ENCODE measurements around the gene PITPNB.

The PITPNB gene

DNA sequence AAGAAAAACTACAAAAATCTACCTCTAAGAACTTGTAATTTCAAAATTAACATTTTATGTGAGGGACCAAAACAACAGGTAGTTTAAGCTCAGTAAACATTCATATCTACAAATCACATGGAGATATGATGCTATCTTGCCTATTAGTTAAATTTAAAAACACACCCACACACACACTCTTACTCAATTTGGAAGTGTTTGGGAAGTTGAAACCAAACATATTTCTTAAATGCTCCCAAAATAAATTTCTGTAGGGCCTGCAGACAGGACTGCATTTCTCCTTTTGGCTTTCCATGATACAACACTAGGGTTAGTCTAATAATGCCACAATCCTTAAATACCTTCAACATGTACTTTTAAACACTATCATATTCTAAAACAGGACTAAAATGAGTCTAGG is 7.0 kb downstream of the PITPNB start:
- DNase-seq (ENCODE audit: low spot score) = no peak
- in situ Hi-C loops (cut with MboI; ENCODE audit: low pct_unique_long_range_greater_than_20kb, low sequenced_read_pairs, unreplicated experiment) = no loop called here
- TF ChIP-seq, protein P1, sequence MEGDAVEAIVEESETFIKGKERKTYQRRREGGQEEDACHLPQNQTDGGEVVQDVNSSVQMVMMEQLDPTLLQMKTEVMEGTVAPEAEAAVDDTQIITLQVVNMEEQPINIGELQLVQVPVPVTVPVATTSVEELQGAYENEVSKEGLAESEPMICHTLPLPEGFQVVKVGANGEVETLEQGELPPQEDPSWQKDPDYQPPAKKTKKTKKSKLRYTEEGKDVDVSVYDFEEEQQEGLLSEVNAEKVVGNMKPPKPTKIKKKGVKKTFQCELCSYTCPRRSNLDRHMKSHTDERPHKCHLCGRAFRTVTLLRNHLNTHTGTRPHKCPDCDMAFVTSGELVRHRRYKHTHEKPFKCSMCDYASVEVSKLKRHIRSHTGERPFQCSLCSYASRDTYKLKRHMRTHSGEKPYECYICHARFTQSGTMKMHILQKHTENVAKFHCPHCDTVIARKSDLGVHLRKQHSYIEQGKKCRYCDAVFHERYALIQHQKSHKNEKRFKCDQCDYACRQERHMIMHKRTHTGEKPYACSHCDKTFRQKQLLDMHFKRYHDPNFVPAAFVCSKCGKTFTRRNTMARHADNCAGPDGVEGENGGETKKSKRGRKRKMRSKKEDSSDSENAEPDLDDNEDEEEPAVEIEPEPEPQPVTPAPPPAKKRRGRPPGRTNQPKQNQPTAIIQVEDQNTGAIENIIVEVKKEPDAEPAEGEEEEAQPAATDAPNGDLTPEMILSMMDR (IDR thresholded peaks at IDR 0.05; ENCODE audit: extremely low read depth, insufficient read depth, missing control alignments) = no peak

DNA sequence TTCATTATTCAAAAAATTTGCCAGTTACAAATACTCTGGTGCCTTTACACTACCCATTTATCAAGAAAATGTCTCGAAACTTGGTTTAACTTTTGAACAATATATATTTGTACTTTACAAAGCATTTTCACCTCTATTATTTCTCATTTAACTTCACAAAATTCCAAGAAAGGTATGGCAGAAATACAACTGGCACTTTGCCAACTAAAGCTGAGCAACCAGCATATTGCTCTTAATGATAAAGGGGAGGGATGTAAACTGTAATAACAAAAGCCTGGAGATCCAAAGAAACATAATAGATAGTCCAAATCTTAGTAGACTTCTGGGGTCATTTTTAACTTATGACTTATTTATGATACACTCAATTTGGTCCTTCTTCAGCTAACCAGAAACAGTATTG is 7.7 kb downstream of the PITPNB start:
- in situ Hi-C loops (cut with MboI; ENCODE audit: low pct_unique_long_range_greater_than_20kb, low sequenced_read_pairs, unreplicated experiment) = no loop called here
- TF ChIP-seq, protein P1 (IDR thresholded peaks at IDR 0.05; ENCODE audit: extremely low read depth, insufficient read depth, missing control alignments) = no peak
- DNase-seq (ENCODE audit: low spot score) = no peak

DNA sequence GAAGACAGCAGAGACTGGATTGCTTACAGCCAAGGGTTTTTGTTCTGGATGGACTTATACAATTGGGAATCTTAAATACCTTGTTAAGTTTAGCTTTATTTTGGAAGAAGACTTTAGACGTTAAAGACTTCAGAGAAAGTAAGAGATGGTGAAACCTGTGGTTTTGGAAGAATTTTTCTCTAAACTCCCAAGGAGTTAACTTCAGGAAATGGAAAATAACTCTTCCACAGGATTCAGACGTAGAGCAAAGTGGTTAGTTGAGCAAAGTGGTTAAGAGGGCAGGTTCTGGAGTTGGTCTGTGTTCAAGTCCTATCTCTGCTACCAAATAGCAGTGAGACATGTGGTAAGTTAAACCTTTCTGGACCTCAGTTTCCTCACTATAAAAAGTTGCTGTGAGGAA is 12.8 kb downstream of the PITPNB start:
- no peak for DNase-seq (ENCODE audit: low spot score)
- TF ChIP-seq, protein P1 (IDR thresholded peaks at IDR 0.05; ENCODE audit: extremely low read depth, insufficient read depth, missing control alignments) = no peak
- in situ Hi-C loops (cut with MboI; ENCODE audit: low pct_unique_long_range_greater_than_20kb, low sequenced_read_pairs, unreplicated experiment) = no loop called here

DNA sequence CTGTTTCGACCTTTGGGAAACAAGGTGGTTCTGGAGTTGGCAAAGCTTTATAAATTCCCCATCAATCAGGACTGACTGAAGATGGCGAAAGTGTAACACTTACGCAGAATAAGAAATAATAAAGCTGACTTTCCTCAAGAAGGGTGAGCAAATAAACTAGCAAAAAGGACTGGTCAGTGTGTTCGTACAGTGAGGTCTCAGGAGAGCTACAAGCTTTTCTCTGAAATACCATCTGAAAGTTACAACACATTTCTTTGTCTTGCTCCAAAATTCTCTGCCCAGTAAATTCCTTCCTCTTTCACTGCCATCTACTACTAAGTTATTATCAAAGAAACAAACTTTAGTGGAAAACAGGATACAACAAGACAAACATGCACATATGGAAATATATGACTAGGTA is 13.4 kb downstream of the PITPNB start:
- TF ChIP-seq, protein P1 (IDR thresholded peaks at IDR 0.05; ENCODE audit: extremely low read depth, insufficient read depth, missing control alignments) = no peak
- in situ Hi-C loops (cut with MboI; ENCODE audit: low pct_unique_long_range_greater_than_20kb, low sequenced_read_pairs, unreplicated experiment) = no loop called here

DNA sequence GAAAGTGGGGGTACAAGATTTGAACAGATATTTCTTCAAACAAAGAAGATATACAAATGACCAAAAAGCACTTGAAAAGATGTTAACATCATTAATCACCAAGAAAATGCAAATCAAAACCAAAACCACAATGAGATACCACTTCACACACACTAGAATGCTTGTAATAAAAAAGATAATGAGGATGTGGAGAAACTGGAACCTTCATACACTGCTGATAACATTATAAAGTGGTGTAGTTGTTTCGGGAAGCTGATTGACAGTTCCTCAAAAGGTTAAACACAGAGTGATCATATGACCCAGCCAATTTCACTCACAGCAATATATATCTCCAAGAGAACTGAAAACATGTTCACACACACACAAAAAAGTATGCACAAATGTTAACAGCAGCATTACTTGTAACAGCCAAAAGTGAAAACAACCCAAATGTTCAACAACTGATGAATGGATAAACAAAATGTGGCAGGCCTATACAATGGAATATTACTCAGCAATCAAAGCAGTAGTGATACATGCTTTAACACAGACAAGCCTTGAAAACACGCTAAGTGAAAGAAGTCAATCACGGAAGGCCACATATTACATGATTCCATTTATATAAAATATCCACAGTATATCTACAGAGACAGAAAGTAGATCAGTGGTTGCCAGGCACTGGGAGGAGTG is 15.1 kb downstream of the PITPNB start:
- DNase-seq (ENCODE audit: low spot score) = no peak
- in situ Hi-C loops (cut with MboI; ENCODE audit: low pct_unique_long_range_greater_than_20kb, low sequenced_read_pairs, unreplicated experiment) = no loop called here

More for the DNA sequence above, 13.4 kb downstream of the PITPNB start:
- DNase-seq (ENCODE audit: low spot score) = no peak

DNA sequence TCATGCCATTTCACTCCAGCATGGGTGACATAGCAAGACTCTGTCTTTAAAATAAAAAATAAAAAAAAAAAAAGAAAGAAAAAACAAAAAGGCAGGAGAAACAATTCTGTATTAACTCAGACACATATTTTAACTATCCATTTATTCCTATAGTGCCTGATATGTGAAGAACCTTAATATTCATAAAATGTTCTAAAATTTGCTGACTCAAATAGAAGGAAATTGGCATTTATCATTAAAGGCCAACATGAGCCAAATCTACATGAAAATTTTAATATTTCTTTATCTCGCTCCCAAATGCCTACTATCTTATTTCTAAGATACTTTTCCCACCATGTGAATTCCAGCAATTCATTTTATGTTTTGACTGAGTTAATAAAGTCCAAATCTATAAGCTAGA is 18.9 kb downstream of the PITPNB start:
- DNase-seq (ENCODE audit: low spot score) = no peak
- TF ChIP-seq, protein P1 (IDR thresholded peaks at IDR 0.05; ENCODE audit: extremely low read depth, insufficient read depth, missing control alignments) = no peak
- in situ Hi-C loops (cut with MboI; ENCODE audit: low pct_unique_long_range_greater_than_20kb, low sequenced_read_pairs, unreplicated experiment) = no loop called here

More for the DNA sequence above, 15.1 kb downstream of the PITPNB start:
- TF ChIP-seq, protein P1 (IDR thresholded peaks at IDR 0.05; ENCODE audit: extremely low read depth, insufficient read depth, missing control alignments) = no peak
